SH-SY5Y (cell line): ENCODE measurements around the gene TBCCD1.

ENCODE experiments used
- GATA2 ChIP-seq: IDR thresholded peaks from 2 replicates; pipeline ENCODE4 v1.6.1; 2011; ENCODE audit warnings: mild to moderate bottlenecking, low read depth, low read length
- GATA3 ChIP-seq: IDR thresholded peaks from 2 replicates; pipeline ENCODE4 v1.6.1; 2011; ENCODE audit warnings: low read depth, mild to moderate bottlenecking, low read length, moderate library complexity

GRCh38 chr3:186616299-186616617, 49.1 kb upstream of the TBCCD1 start:
- TF ChIP-seq GATA2 = no peak
- no peak for TF ChIP-seq GATA3
